HepG2 (cell line): ENCODE data around the gene TNFAIP2. TPM values are rescaled to one million over a fixed set of nuclear protein-coding genes. Genes with fewer than 3 reads are reported as not detected.

ENCODE experiments used
- ATAC-seq: fragments of 200-7000 bp; cut with Tn5 transposase; 3 replicates; pipeline ENCODE4 v1.9.1; 2020; ENCODE audit warnings: mild to moderate bottlenecking, moderate library complexity
- BruUV-seq: library from RNA; stranded (reverse); fragments of 400-500 nt; replicated peaks from 2 replicates; lab custom pipeline; 2021; lab: Mats Ljungman, UMichigan
- CTCF ChIA-PET: fragments of 300-600 bp; formaldehyde crosslinking; extraction: SDS; loops from one replicate; lab custom pipeline; 2021; ENCODE audit warnings: low total read pairs, inconsistent platforms, low intra/inter-chr PET ratio; lab: Yijun Ruan, JAX
- POLR2A ChIA-PET: fragments of 350-600 bp; sonication (Branson Sonifier 250); formaldehyde crosslinking; loops from one replicate; lab custom pipeline; 2020; ENCODE audit warnings: antibody characterized with exemption, inconsistent platforms; lab: Yijun Ruan, JAX
- DNase-seq: peaks from one replicate; pipeline ENCODE4 v3.0.0-alpha.2; 2015; ENCODE audit warnings: low spot score
- FAIRE-seq: peaks from 3 replicates; lab custom pipeline; 2011; peaks lifted over from hg19 to GRCh38; lab: Jason Lieb, UNC
- H2AFZ ChIP-seq: one replicate; pipeline ENCODE4 v1.6.1; 2011; ENCODE audit warnings: low read length, inconsistent platforms
- H3K27ac ChIP-seq: fragments of 300-600 bp; 3 replicates; pipeline ENCODE4 v1.8.0; 2011; ENCODE audit warnings: mixed run types, mild to moderate bottlenecking, mixed read lengths, low read length, inconsistent platforms; ENCODE audit not compliant: insufficient read depth; ENCODE audit errors: extremely low read length
- H3K27me3 ChIP-seq, 2 experiments: fragments of 200-600 bp in 1 of 2; 2 replicates in 1 of 2; 3 replicates in 1 of 2; pipeline versions ENCODE4 v1.6.0 to v1.8.0; 2011; ENCODE audit warnings: low read length in 2 of 2, mild to moderate bottlenecking in 2 of 2, moderate library complexity in 2 of 2, inconsistent platforms in 1 of 2; ENCODE audit not compliant: insufficient read depth in 2 of 2, control insufficient read depth in 1 of 2
- H3K36me3 ChIP-seq, 2 experiments: fragments of 200-600 bp in 1 of 2; replicated peaks in 1 of 2; 2 replicates in 1 of 2; 3 replicates in 1 of 2; pipeline versions ENCODE4 v1.5.1 to v1.8.0; 2011; ENCODE audit warnings: low read length in 2 of 2, inconsistent platforms in 1 of 2; ENCODE audit not compliant: insufficient read depth in 2 of 2, control insufficient read depth in 1 of 2
- H3K4me1 ChIP-seq: 2 replicates; pipeline ENCODE4 v1.5.1; 2012; ENCODE audit warnings: low read length, inconsistent platforms; ENCODE audit not compliant: insufficient read depth
- H3K4me2 ChIP-seq: 2 replicates; pipeline ENCODE4 v1.6.0; 2011; ENCODE audit warnings: low read depth, low read length, inconsistent platforms
- H3K4me3 ChIP-seq, 3 experiments: fragments of 200-600 bp in 1 of 3; sonication (generic), shearing (Covaris generic) in 1 of 3; replicated peaks in 1 of 3; 2 replicates each; pipeline ENCODE4 v1.5.1; 2011 to 2016; ENCODE audit warnings: low read length in 3 of 3, inconsistent platforms in 2 of 3, low read depth in 2 of 3, mild to moderate bottlenecking in 2 of 3, control low read depth in 1 of 3, mixed read lengths in 1 of 3; ENCODE audit not compliant: insufficient read depth in 1 of 3
- H3K79me2 ChIP-seq: one replicate; pipeline ENCODE4 v1.6.1; 2011; ENCODE audit warnings: low read length, inconsistent platforms; ENCODE audit not compliant: insufficient read depth
- H3K9ac ChIP-seq: 2 replicates; pipeline ENCODE4 v1.6.0; 2011; ENCODE audit warnings: mild to moderate bottlenecking, low read depth, low read length, inconsistent platforms; ENCODE audit not compliant: insufficient read depth
- H3K9me3 ChIP-seq: 2 replicates; pipeline ENCODE4 v1.5.1; 2012; ENCODE audit warnings: mild to moderate bottlenecking, low read length
- H4K20me1 ChIP-seq: 2 replicates; pipeline ENCODE4 v1.6.0; 2011; ENCODE audit warnings: inconsistent platforms, mild to moderate bottlenecking, low read length, moderate library complexity; ENCODE audit not compliant: insufficient read depth
- ARID4A ChIP-seq: sonication (generic); formaldehyde crosslinking; IDR thresholded peaks from 2 replicates; pipeline ENCODE4 v1.5.0; 2020; ENCODE audit warnings: mild to moderate bottlenecking, missing genetic modification reagents, borderline replicate concordance
- FOXP1 ChIP-seq, 2 experiments: fragments of 450-650 bp in 1 of 2; IDR thresholded peaks; 2 replicates each; pipeline ENCODE4 v1.6.1; 2017 to 2018; ENCODE audit warnings: antibody characterized with exemption in 1 of 2
- PRPF4 ChIP-seq: fragments of 200-400 bp; formaldehyde crosslinking; IDR thresholded peaks from 2 replicates; pipeline ENCODE4 v1.6.1; 2016; ENCODE audit warnings: low read length, low read depth; ENCODE audit not compliant: poor library complexity, severe bottlenecking
- RAD21 ChIP-seq: fragments of 450-650 bp; formaldehyde crosslinking; IDR thresholded peaks from 2 replicates; pipeline ENCODE4 v1.5.0; 2020; ENCODE audit warnings: mild to moderate bottlenecking
- SNRNP70 ChIP-seq: fragments of 200-400 bp; formaldehyde crosslinking; IDR thresholded peaks from 2 replicates; pipeline ENCODE4 v1.6.1; 2017; ENCODE audit warnings: mild to moderate bottlenecking, low read depth, low read length, moderate library complexity
- SPEN ChIP-seq: sonication (generic); formaldehyde crosslinking; IDR thresholded peaks from 2 replicates; pipeline ENCODE4 v1.5.1; 2020; ENCODE audit warnings: low read depth, mild to moderate bottlenecking, missing genetic modification reagents
- WGBS: methylation state at CpG from one replicate; pipeline ENCODE4 v1.1.6; 2017; ENCODE audit warnings: low lambda C conversion rate; 5-methylcytosine and 5-hydroxymethylcytosine counted together
- in situ Hi-C: cut with HindIII; loops from 2 replicates; pipeline ENCODE4 v1.10.0; 2017; ENCODE audit warnings: low pct_unique_long_range_greater_than_20kb; ENCODE audit not compliant: extremely low pct_ligation_motif_present
- intact Hi-C: fragments of 100-400 bp; cut with micrococcal nuclease; formaldehyde crosslinking; loops from one replicate; pipeline ENCODE4 v1.10.0; 2022; ENCODE audit not compliant: unreplicated experiment
- polyA plus RNA-seq, 8 experiments: library from polyadenylated mRNA; depleted of rRNA in 3 of 8; stranded (reverse) in 7 of 8; unstranded in 1 of 8; fragments of >200 nt; fragmentation: Illumina TruSeq in 4 of 8; extraction: Trizol in 4 of 8; gene quantifications; 2 replicates each; pipeline versions ENCODE4 v1.2.1 to v1.2.3, GENCODE V29; 2011 to 2016; ENCODE audit warnings: low read depth in 4 of 8, missing spikeins in 1 of 8, mixed read lengths in 1 of 8; ENCODE audit not compliant: insufficient read depth in 1 of 8
- total RNA-seq, 5 experiments: library from RNA; depleted of rRNA; stranded (reverse); fragments of >200 nt; fragmentation: Illumina TruSeq; extraction: Trizol; gene quantifications; 2 replicates each; pipeline ENCODE4 v1.2.3, GENCODE V29; 2016; ENCODE audit warnings: low read depth in 1 of 5
- TF ChIP-seq, protein P1 (sequence below): sonication (generic); formaldehyde crosslinking; IDR thresholded peaks from 2 replicates; pipeline ENCODE4 v1.4.0; 2020; ENCODE audit warnings: mild to moderate bottlenecking, missing genetic modification reagents
- TF ChIP-seq, protein P2 (sequence below): sonication (generic); formaldehyde crosslinking; IDR thresholded peaks from 2 replicates; pipeline ENCODE4 v1.5.1; 2020; ENCODE audit warnings: mild to moderate bottlenecking, missing genetic modification reagents, moderate library complexity

TNFAIP2 gene
- total and polyA plus RNA-seq, 2 of the 13 experiments (the other 11 are each of a cell fraction or from before 2014, with no cell fraction given), result 0.46 to 1.5 TPM

- Histone ChIP-seq H3K4me2 (peak overlapping the region; percentile 51), H3K27ac (no peak overlapping the region), H3K27me3 (peaks cover 0 to 8% of the 10 kb centered on the region in 2 experiments; a peak in 3 of 5 replicates), H3K9ac (no peak overlapping the region), H2AFZ (no peak overlapping the region), H4K20me1 (no peaks in the 10 kb centered on the region), H3K4me3 (peak overlapping the region in 2 of 3 experiments; percentile 3 to 40; a peak in 1 of 6 replicates), H3K4me1 (peaks cover 89% of the 10 kb centered on the region), H3K36me3 (no peaks in the 10 kb centered on the region), H3K9me3 (no peaks in the 10 kb centered on the region), H3K79me2 (peaks cover 10% of the 10 kb centered on the region)
- ATAC-seq, result peak; percentile 12
- no TSS peak for BruUV-seq
- WGBS, result 45% methylated on average over 15 of the region's 69 CpGs
- ChIA-PET CTCF (interaction anchor here (1.3 kb wide), 1 partner anchor 13 kb away, joined by 4 read pairs; no protein-coding TSS in a partner anchor), POLR2A (interaction anchor here (0.8 to 2.0 kb wide), 2 partner anchors 9 to 12 kb away, joined by 3 to 12 read pairs; no protein-coding TSS in a partner anchor)
- in situ Hi-C loops (no loop called here), intact Hi-C loops (no loop called here)
- no peak for DNase-seq
- FAIRE-seq, result no peak
- no peak for TF ChIP-seq PRPF4
- TF ChIP-seq SPEN (CRISPR knock-in tag), result 0 out of 2 replicates have a peak, but pooled peaks have one; percentile 21
- TF ChIP-seq, protein P1, sequence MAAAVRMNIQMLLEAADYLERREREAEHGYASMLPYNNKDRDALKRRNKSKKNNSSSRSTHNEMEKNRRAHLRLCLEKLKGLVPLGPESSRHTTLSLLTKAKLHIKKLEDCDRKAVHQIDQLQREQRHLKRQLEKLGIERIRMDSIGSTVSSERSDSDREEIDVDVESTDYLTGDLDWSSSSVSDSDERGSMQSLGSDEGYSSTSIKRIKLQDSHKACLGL (CRISPR knock-in tag), result 0 out of 2 replicates have a peak, but pooled peaks have one; percentile 39
- TF ChIP-seq SNRNP70, result no peak
- TF ChIP-seq, protein P2, sequence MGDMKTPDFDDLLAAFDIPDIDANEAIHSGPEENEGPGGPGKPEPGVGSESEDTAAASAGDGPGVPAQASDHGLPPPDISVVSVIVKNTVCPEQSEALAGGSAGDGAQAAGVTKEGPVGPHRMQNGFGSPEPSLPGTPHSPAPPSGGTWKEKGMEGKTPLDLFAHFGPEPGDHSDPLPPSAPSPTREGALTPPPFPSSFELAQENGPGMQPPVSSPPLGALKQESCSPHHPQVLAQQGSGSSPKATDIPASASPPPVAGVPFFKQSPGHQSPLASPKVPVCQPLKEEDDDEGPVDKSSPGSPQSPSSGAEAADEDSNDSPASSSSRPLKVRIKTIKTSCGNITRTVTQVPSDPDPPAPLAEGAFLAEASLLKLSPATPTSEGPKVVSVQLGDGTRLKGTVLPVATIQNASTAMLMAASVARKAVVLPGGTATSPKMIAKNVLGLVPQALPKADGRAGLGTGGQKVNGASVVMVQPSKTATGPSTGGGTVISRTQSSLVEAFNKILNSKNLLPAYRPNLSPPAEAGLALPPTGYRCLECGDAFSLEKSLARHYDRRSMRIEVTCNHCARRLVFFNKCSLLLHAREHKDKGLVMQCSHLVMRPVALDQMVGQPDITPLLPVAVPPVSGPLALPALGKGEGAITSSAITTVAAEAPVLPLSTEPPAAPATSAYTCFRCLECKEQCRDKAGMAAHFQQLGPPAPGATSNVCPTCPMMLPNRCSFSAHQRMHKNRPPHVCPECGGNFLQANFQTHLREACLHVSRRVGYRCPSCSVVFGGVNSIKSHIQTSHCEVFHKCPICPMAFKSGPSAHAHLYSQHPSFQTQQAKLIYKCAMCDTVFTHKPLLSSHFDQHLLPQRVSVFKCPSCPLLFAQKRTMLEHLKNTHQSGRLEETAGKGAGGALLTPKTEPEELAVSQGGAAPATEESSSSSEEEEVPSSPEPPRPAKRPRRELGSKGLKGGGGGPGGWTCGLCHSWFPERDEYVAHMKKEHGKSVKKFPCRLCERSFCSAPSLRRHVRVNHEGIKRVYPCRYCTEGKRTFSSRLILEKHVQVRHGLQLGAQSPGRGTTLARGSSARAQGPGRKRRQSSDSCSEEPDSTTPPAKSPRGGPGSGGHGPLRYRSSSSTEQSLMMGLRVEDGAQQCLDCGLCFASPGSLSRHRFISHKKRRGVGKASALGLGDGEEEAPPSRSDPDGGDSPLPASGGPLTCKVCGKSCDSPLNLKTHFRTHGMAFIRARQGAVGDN (CRISPR knock-in tag), result peak; percentile 38; the same call in 1 of the 2 replicates
- TF ChIP-seq RAD21 (CRISPR knock-in tag), result peak; percentile 41; the same call in 1 of the 2 replicates
- 0 out of 2 replicates have a peak, but pooled peaks have one; percentile 15 for TF ChIP-seq ARID4A (CRISPR knock-in tag)
- TF ChIP-seq FOXP1 (IDR thresholded peaks at IDR 0.05), result no peak
- no peak for TF ChIP-seq FOXP1 (CRISPR knock-in tag; IDR thresholded peaks at IDR 0.05)
Observed at GRCh38 chr14:103091041-103091882, 32.0 kb upstream of the TNFAIP2 start.
